PC-3 (cell line): ENCODE results near the gene CAST. TPM values are rescaled to one million over a fixed set of nuclear protein-coding genes. Genes with fewer than 3 reads are reported as not detected.

Source experiments
- ATAC-seq: fragments of 200-7000 bp; cut with Tn5 transposase; 2 replicates; pipeline ENCODE4 v1.9.1; 2020; ENCODE audit warnings: mild to moderate bottlenecking, moderate library complexity
- BruUV-seq: library from RNA; stranded (reverse); fragments of 400-500 nt; replicated peaks from 2 replicates; lab custom pipeline; 2021; lab: Mats Ljungman, UMichigan
- CTCF ChIA-PET: fragments of 300-600 bp; sonication (Branson Sonifier 250); formaldehyde crosslinking; loops from one replicate; lab custom pipeline; 2022; ENCODE audit warnings: antibody characterized with exemption; lab: Charles Lee
- POLR2A ChIA-PET: fragments of 300-600 bp; sonication (Branson Sonifier 250); formaldehyde crosslinking; loops from one replicate; lab custom pipeline; 2022; ENCODE audit warnings: antibody characterized with exemption; ENCODE audit not compliant: unreplicated experiment; lab: Charles Lee
- DNase-seq: peaks from one replicate; pipeline ENCODE4 v3.0.0-alpha.2; 2015
- H2AFZ ChIP-seq: fragments of 300-600 bp; sonication (generic); 2 replicates; pipeline ENCODE4 v1.6.0; 2016; ENCODE audit warnings: antibody characterized with exemption, low read length
- H3F3A ChIP-seq: fragments of 300-600 bp; sonication (generic); one replicate; pipeline ENCODE4 v1.6.0; 2017; ENCODE audit warnings: antibody characterized with exemption, low read length, control low read depth, mild to moderate bottlenecking; ENCODE audit not compliant: unreplicated experiment
- H3K27ac ChIP-seq: fragments of 300-600 bp; sonication (generic); 2 replicates; pipeline ENCODE4 v1.5.1; 2016; ENCODE audit warnings: mild to moderate bottlenecking, low read length
- H3K27me3 ChIP-seq: fragments of 300-600 bp; sonication (generic); 2 replicates; pipeline ENCODE4 v1.6.1; 2016; ENCODE audit warnings: low read length, mixed read lengths
- H3K36me3 ChIP-seq: fragments of 300-600 bp; sonication (generic); 2 replicates; pipeline ENCODE4 v1.6.1; 2016; ENCODE audit warnings: low read depth, mixed run types, low read length, mixed read lengths
- H3K4me1 ChIP-seq: fragments of 300-600 bp; sonication (generic); 2 replicates; pipeline ENCODE4 v1.5.1; 2016; ENCODE audit warnings: low read length; ENCODE audit not compliant: insufficient read depth
- H3K4me2 ChIP-seq: fragments of 300-600 bp; sonication (generic); 2 replicates; pipeline ENCODE4 v1.6.0; 2016; ENCODE audit warnings: low read length
- H3K4me3 ChIP-seq: fragments of 300-600 bp; sonication (generic); 2 replicates; pipeline ENCODE4 v1.5.1; 2016; ENCODE audit warnings: mild to moderate bottlenecking, low read length, mixed read lengths
- H3K79me2 ChIP-seq: fragments of 300-600 bp; sonication (generic); 2 replicates; pipeline ENCODE4 v1.6.1; 2017; ENCODE audit warnings: low read length, mixed read lengths
- H3K9ac ChIP-seq: fragments of 300-600 bp; sonication (generic); 2 replicates; pipeline ENCODE4 v1.6.0; 2016; ENCODE audit warnings: mild to moderate bottlenecking, low read length
- H3K9me2 ChIP-seq: fragments of 300-600 bp; sonication (generic); replicated peaks from 2 replicates; pipeline ENCODE4 v1.6.1; 2016; ENCODE audit warnings: mixed run types, low read length, mixed read lengths
- H3K9me3 ChIP-seq: fragments of 300-600 bp; sonication (generic); 2 replicates; pipeline ENCODE4 v1.6.1; 2016; ENCODE audit warnings: low read length, mixed read lengths
- H4K20me1 ChIP-seq: fragments of 300-600 bp; sonication (generic); 2 replicates; pipeline ENCODE4 v1.6.1; 2016; ENCODE audit warnings: low read length, mixed read lengths
- EZH2 ChIP-seq: fragments of 300-600 bp; sonication (generic); IDR thresholded peaks from one replicate; pipeline ENCODE4 v1.6.1; 2017; ENCODE audit warnings: antibody characterized with exemption, mild to moderate bottlenecking, low read length; ENCODE audit not compliant: unreplicated experiment
- EZH2phosphoT487 ChIP-seq: fragments of 300-600 bp; sonication (generic); IDR thresholded peaks from 2 replicates; pipeline ENCODE4 v1.6.1; 2018; ENCODE audit warnings: mild to moderate bottlenecking, antibody characterized with exemption, low read length, borderline replicate concordance
- intact Hi-C: fragments of 100-400 bp; cut with micrococcal nuclease; formaldehyde crosslinking; loops from 2 replicates; pipeline ENCODE4 v1.9.0; 2023
- total RNA-seq: library from RNA; depleted of rRNA; stranded (reverse); fragments of >200 nt; gene quantifications from 2 replicates; pipeline ENCODE4 v1.2.3, GENCODE V29; 2014
- TF ChIP-seq, protein P1 (sequence below): fragments of 300-600 bp; sonication (generic); conservative IDR thresholded peaks from 2 replicates; pipeline ENCODE4 v1.5.1; 2017; ENCODE audit warnings: antibody characterized with exemption, low read depth, mild to moderate bottlenecking, low read length

CAST gene
- total RNA-seq, 1 experiment from 2014 or later = 73.2 TPM

- Histone ChIP-seq H3K4me3 (no peak overlapping the region), H3K9me3 (no peaks in the 10 kb centered on the region), H3K4me2 (no peak overlapping the region), H3K9ac (no peak overlapping the region), H3K4me1 (no peaks in the 10 kb centered on the region), H3F3A (no peaks in the 10 kb centered on the region), H2AFZ (no peak overlapping the region), H3K27me3 (no peaks in the 10 kb centered on the region), H3K79me2 (peaks cover 1% of the 10 kb centered on the region; the same call in 1 of the 2 replicates), H3K36me3 (no peaks in the 10 kb centered on the region), H4K20me1 (no peaks in the 10 kb centered on the region), H3K9me2 (no peaks in the 10 kb centered on the region), H3K27ac (no peak overlapping the region)
- CTCF ChIA-PET = no interaction called here
- DNase-seq (no peak), ATAC-seq (no peak)
- POLR2A ChIA-PET = no interaction called here
- no peak for TF ChIP-seq EZH2
- TF ChIP-seq, protein P1, sequence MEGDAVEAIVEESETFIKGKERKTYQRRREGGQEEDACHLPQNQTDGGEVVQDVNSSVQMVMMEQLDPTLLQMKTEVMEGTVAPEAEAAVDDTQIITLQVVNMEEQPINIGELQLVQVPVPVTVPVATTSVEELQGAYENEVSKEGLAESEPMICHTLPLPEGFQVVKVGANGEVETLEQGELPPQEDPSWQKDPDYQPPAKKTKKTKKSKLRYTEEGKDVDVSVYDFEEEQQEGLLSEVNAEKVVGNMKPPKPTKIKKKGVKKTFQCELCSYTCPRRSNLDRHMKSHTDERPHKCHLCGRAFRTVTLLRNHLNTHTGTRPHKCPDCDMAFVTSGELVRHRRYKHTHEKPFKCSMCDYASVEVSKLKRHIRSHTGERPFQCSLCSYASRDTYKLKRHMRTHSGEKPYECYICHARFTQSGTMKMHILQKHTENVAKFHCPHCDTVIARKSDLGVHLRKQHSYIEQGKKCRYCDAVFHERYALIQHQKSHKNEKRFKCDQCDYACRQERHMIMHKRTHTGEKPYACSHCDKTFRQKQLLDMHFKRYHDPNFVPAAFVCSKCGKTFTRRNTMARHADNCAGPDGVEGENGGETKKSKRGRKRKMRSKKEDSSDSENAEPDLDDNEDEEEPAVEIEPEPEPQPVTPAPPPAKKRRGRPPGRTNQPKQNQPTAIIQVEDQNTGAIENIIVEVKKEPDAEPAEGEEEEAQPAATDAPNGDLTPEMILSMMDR = no peak
- no peak for TF ChIP-seq EZH2phosphoT487
- no TSS peak for BruUV-seq
- intact Hi-C loops = no loop called here
These were observed 53.8 kb downstream of the CAST start for GRCh38 chr5:96716007-96716406.

GRCh38 chr5:96716716-96717115 lies 54.5 kb downstream of the CAST start:
- no TSS peak for BruUV-seq
- H3K27me3 ChIP-seq = no peaks in the 10 kb centered on the region
- no peak overlapping the region for H3K4me3 ChIP-seq
- no peak overlapping the region for H3K27ac ChIP-seq
- ATAC-seq (no peak), DNase-seq (no peak)
- no peaks in the 10 kb centered on the region for H3K9me2 ChIP-seq
- no peak overlapping the region for H2AFZ ChIP-seq
- no peaks in the 10 kb centered on the region for H3K36me3 ChIP-seq
- no peak overlapping the region for H3K9ac ChIP-seq
- no peaks in the 10 kb centered on the region for H3K9me3 ChIP-seq
- H3K79me2 ChIP-seq = no peaks in the 10 kb centered on the region
- H3K4me2 ChIP-seq = no peak overlapping the region
- H3F3A ChIP-seq = no peaks in the 10 kb centered on the region
- TF ChIP-seq, protein P1 = no peak
- TF ChIP-seq EZH2phosphoT487 = no peak
- TF ChIP-seq EZH2 = no peak
- CTCF ChIA-PET = no interaction called here
- no peaks in the 10 kb centered on the region for H3K4me1 ChIP-seq
- intact Hi-C loops = no loop called here
- POLR2A ChIA-PET = no interaction called here
- no peaks in the 10 kb centered on the region for H4K20me1 ChIP-seq

- ChIA-PET POLR2A (no interaction called here), CTCF (no interaction called here)
- Histone ChIP-seq H3K27ac (no peak overlapping the region), H3K9ac (no peak overlapping the region), H3K4me1 (no peaks in the 10 kb centered on the region), H3K79me2 (no peaks in the 10 kb centered on the region), H3K9me2 (no peaks in the 10 kb centered on the region), H4K20me1 (no peaks in the 10 kb centered on the region), H3K4me3 (no peak overlapping the region), H3K27me3 (no peaks in the 10 kb centered on the region), H3K9me3 (no peaks in the 10 kb centered on the region), H3F3A (no peaks in the 10 kb centered on the region), H2AFZ (no peak overlapping the region), H3K36me3 (no peaks in the 10 kb centered on the region), H3K4me2 (no peak overlapping the region)
- no peak for DNase-seq
- intact Hi-C loops = no loop called here
- TF ChIP-seq, protein P1 = no peak
- TF ChIP-seq EZH2phosphoT487 = no peak
- no peak for TF ChIP-seq EZH2
- ATAC-seq = no peak
- BruUV-seq = no TSS peak
These were observed 55.7 kb downstream of the CAST start for GRCh38 chr5:96717874-96718273.
